GM21381 (cell line): ENCODE measurements around the gene RALGAPB.

Experiments used
- ATAC-seq: cut with Tn5 transposase; IDR thresholded peaks from one replicate; pipeline ENCODE4 v1.9.1; 2021; ENCODE audit warnings: mild to moderate bottlenecking, moderate library complexity; ENCODE audit not compliant: unreplicated experiment

Gene RALGAPB

DNA sequence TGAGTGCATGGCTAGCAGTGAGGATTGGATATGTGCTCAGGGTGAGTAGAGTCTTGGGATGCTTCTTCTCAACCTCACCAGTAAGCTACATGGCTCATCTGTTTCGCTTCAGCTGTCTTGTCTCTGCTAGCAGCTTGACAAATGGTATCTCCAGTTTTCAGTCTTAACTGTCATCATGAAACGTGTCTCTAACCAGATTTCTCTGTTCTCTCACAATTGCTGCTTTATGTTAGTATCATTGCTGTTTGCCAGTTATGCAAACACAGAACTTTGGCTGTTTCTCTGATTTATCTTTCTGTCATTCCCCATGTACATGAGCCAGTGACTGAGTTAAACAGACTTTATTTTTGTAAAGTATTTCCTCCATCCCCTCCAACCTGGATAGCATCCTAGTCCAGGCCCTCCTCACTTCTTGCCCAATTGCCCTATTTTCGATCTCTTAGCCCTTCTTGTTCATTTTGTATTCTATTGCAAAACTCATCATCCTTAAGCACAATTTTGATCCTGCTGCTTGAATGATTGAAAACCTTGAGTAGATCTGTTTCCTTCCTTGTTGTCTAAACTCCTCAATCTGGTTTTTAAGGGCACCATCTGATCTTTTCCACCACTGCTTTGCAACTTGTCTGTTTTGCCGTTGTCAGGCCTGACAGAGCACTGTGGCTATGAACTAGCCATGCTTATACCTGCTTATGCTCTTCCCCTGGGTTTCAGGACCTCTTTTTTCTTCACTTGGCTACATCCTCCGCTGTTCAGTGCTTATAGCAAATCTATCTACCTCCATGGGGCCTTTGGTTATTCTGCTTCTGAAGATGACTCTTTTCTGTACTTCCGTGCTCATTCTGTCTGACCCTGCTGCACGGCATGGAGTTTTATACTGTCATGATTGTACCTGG, 70.6 kb downstream of the RALGAPB start:
- no peak for ATAC-seq

GRCh38 chr20:38545771-38546170, 73.1 kb downstream of the RALGAPB start:
- no peak for ATAC-seq

GRCh38 chr20:38547288-38548085, 74.8 kb downstream of the RALGAPB start:
- ATAC-seq = no peak

DNA sequence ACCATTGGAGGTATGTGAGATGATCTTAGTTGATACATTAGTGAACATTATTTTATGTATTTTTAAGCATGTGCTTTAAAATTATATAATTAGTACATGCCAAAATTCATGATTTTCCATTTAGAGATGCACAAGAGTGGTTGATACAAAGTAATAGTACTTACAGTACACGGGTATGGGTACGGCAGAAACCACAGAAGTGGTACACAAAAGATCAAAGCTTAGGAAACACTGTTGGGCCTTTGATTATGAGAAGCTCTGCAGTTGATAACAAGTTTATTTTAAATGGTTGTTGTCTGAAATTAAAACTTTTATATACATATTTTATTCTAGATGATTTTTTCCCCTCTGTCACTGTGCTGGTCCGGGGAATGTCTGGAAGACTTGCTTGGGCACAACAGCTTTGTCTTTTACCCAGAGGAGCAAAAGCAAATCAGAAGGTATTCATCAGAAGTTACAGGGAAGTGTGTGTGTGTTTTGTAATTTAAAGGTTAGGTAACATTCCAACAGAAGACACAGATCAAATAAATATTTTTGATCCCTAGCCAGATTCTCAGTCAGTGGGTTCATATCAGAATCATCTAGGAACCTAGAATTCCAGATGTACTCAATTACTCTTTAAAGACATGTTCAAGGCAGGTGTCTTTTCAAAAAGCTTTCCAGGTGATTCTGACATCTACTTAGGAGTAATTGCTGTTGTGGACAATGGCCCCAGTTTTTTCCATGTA, 75.9 kb downstream of the RALGAPB start:
- no peak for ATAC-seq

DNA sequence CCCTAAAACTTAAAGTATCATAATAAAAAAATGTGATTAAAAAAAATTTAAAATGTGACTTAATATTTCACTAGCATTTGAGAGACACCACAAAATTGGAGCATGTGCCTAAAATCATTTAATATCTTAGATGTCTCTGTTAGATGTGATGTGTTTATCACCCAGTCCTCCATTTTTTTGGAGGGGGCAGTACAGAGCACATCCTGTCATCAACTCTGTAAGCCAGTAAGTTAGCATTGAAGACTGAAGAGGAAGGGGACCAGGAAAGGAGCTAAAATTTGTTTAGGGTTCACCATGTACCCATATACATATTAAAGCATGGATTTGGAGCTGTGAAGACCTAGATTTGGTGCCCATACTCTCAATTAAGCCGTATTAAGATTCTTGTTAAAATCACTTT, 77.6 kb downstream of the RALGAPB start:
- ATAC-seq = no peak

- no peak for ATAC-seq
Observed at GRCh38 chr20:38551056-38551626, 78.5 kb downstream of the RALGAPB start.

GRCh38 chr20:38554986-38555385, 82.3 kb downstream of the RALGAPB start:
- no peak for ATAC-seq

GRCh38 chr20:38555395-38555794, 82.8 kb downstream of the RALGAPB start:
- ATAC-seq = no peak

- ATAC-seq = no peak
Observed at GRCh38 chr20:38557174-38557573, 84.5 kb downstream of the RALGAPB start.

DNA sequence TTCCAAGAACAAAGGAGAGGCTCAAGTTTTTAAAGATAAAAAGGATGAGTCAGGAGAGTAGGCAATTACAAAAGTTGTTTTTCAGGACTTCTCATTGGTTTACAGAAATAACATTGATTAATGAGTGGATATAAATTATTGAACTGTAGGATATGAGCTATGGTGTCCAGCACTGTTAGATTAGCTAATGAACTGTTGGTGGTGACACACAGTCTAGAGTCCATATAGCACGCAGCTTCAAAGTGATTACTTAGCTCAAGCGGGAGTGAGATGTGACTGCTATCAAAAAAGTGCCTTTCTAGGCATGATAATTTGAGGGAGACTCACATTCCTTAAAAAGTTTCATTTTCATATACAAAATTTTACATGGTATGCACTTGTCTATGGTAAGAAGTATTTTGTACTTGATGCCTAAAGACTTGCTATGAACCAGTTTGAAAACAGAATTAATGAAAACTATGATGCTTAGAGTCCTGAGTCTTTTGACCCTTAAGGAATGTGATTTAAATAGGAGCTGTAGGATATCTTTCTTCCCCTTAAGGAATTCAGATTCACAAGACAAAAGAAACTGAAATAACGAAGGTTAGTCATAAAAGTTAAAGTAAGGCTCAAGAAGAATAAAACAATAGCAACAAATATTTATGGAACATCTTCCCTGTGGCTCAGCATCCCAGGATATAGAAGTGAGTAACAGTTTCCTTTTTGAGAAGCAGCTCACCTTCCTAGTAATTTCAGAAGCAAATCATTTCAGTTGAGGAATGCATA, 86.1 kb downstream of the RALGAPB start:
- ATAC-seq = no peak

DNA sequence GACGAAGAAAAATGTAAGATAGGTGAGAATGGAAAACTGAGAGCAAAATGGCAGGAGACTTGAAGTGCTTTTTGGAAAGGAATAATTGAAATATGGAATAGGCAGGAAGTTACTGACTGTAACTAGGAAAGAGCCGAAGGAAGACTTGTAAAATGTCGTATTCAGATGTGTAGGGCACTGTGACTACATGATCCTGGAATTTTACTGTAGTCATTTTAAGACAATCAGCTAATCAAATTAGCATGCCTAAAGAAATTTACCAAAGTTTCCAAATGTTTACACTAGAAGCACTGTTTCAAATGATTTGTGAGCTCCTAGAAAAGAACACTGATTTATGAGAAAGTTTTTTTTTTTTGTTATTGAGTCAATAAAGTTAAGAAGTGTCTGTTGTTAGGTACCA, 87.1 kb downstream of the RALGAPB start:
- no peak for ATAC-seq

DNA sequence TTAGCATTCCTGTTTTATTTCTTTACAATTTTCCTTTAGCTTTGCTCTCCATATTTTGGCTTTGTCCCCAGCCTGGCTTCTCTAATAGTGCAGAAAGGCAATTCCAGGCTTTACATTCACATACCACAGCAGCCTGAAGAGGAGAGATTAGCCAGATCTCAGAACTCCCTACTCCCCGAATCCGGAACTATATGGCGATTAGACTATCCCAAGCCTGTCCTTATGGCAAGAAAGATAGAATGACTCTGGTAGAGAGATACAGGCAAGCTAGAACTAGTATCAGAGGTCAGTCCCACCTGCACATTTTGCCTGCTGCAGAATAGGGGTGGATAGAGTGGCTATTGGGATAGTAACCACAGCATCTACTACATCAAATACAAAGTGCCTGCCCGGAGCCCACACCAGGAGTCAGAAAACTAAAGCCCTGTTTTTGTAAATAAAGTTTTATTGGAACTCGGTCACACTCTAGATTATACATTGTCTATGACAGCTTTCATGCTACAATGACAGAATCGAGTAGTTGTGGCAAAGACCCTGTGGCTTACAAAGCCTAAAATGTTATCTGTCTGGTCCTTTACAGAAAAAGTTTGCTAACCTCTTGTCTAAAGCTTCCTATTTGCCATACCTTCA, 91.3 kb downstream of the RALGAPB start:
- no peak for ATAC-seq

- ATAC-seq = no peak
Observed at GRCh38 chr20:38564680-38565079, 92.0 kb downstream of the RALGAPB start.

GRCh38 chr20:38566036-38566598, 93.5 kb downstream of the RALGAPB start:
- no peak for ATAC-seq

- no peak for ATAC-seq
Observed at GRCh38 chr20:38569747-38570525, 97.3 kb downstream of the RALGAPB start.

- no peak for ATAC-seq
Observed at GRCh38 chr20:38573413-38573812, 100.8 kb downstream of the RALGAPB start.

GRCh38 chr20:38579219-38579910, 106.7 kb downstream of the RALGAPB start:
- ATAC-seq = no peak

DNA sequence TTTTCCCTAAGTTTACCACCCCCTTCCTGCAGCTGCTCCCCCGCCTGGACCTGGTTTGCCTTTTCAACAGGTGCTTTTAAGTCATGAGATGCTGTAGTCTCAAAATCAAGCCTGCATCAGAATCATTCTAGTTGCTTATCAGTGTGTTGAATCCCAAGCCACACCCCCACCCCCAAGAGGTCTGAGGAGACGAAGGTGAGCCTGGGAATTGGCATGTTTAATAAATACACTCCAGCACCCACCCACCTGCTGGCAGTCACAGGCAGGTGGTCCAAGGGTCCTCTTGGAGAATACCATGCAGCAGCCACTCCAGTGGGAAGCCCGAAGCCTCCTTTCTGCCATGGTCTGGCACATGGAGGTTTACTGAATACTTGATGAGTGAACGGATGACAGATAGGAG, 107.3 kb downstream of the RALGAPB start:
- ATAC-seq = no peak
